Activated B cell treated with CpG ODN at 0.5 μM for 24 hours (primary cell): ENCODE data around the gene FARS2. TPM values are rescaled to one million over a fixed set of nuclear protein-coding genes. Genes with fewer than 3 reads are reported as not detected.

Experiments
- ATAC-seq: fragments of 200-7000 bp; cut with Tn5 transposase; one replicate; pipeline ENCODE4 v1.10.0; 2021; ENCODE audit warnings: low read depth, mild to moderate bottlenecking, moderate library complexity
- CTCF ChIA-PET: fragments of 350-600 bp; sonication (Branson Sonifier 250); formaldehyde crosslinking; loops from one replicate; lab custom pipeline; 2021; ENCODE audit warnings: antibody characterized with exemption; lab: Charles Lee
- POLR2A ChIA-PET: fragments of 350-600 bp; sonication (Branson Sonifier 250); formaldehyde crosslinking; loops from one replicate; lab custom pipeline; 2021; ENCODE audit warnings: antibody characterized with exemption; lab: Charles Lee
- DNase-seq: peaks from one replicate; pipeline ENCODE4 v3.0.0; 2022
- H3K27ac Mint-ChIP-seq: one replicate; pipeline ENCODE4 v1.8.0; 2020; ENCODE audit warnings: mixed read lengths
- H3K27me3 Mint-ChIP-seq: one replicate; pipeline ENCODE4 v1.8.0; 2021; ENCODE audit warnings: mixed read lengths
- H3K36me3 Mint-ChIP-seq: one replicate; pipeline ENCODE4 v1.8.0; 2021; ENCODE audit warnings: low read depth, mixed read lengths
- H3K4me1 Mint-ChIP-seq: one replicate; pipeline ENCODE4 v1.8.0; 2021; ENCODE audit warnings: mixed read lengths
- H3K4me3 Mint-ChIP-seq: one replicate; pipeline ENCODE4 v1.8.0; 2020; ENCODE audit warnings: mild to moderate bottlenecking, mixed read lengths
- H3K9me3 Mint-ChIP-seq: one replicate; pipeline ENCODE4 v1.8.0; 2020; ENCODE audit warnings: mixed read lengths
- CTCF ChIP-seq: fragments of 200-600 bp; IDR thresholded peaks from one replicate; pipeline ENCODE4 v1.8.0; 2022; ENCODE audit warnings: antibody characterized with exemption, mild to moderate bottlenecking
- intact Hi-C: fragments of 100-400 bp; cut with micrococcal nuclease; formaldehyde crosslinking; loops from one replicate; pipeline ENCODE4 v1.15.1; 2024
- total RNA-seq: library from RNA; stranded (reverse); gene quantifications from 2 replicates; pipeline ENCODE4 v1.2.3, GENCODE V29; 2022

FARS2 gene
- total RNA-seq, 1 donor from 2014 or later: 32.7 TPM

- Mint-ChIP-seq H3K27me3 (no peaks in the 10 kb centered on the region), H3K4me3 (no peak overlapping the region), H3K4me1 (peaks cover 13% of the 10 kb centered on the region), H3K9me3 (no peaks in the 10 kb centered on the region), H3K27ac (no peak overlapping the region), H3K36me3 (peaks cover 7% of the 10 kb centered on the region)
- DNase-seq: no peak
- TF ChIP-seq CTCF: no peak
- intact Hi-C loops: no loop called here
- POLR2A ChIA-PET: no interaction called here
- no peak for ATAC-seq
- CTCF ChIA-PET: no interaction called here
Observed at GRCh38 chr6:5424726-5425125, 163.4 kb downstream of the FARS2 start.

- no peak for ATAC-seq
- intact Hi-C loops: no loop called here
Observed at GRCh38 chr6:5425267-5425666, 164.0 kb downstream of the FARS2 start.

GRCh38 chr6:5425797-5426196 is 164.5 kb downstream of the FARS2 start:
- CTCF ChIA-PET: no interaction called here
- no peak for DNase-seq

More at GRCh38 chr6:5425267-5425666, 164.0 kb downstream of the FARS2 start:
- Mint-ChIP-seq H3K27ac (no peak overlapping the region), H3K4me3 (no peak overlapping the region), H3K4me1 (peaks cover 13% of the 10 kb centered on the region), H3K27me3 (no peaks in the 10 kb centered on the region), H3K36me3 (peaks cover 5% of the 10 kb centered on the region), H3K9me3 (no peaks in the 10 kb centered on the region)
- no peak for TF ChIP-seq CTCF
- no peak for DNase-seq
- ChIA-PET CTCF (no interaction called here), POLR2A (no interaction called here)

GRCh38 chr6:5427586-5427985 is 166.3 kb downstream of the FARS2 start:
- CTCF ChIA-PET: no interaction called here
- no peak overlapping the region for H3K27ac Mint-ChIP-seq

More at GRCh38 chr6:5425797-5426196, 164.5 kb downstream of the FARS2 start:
- Mint-ChIP-seq H3K9me3 (no peaks in the 10 kb centered on the region), H3K27ac (no peak overlapping the region), H3K4me3 (no peak overlapping the region), H3K4me1 (peaks cover 13% of the 10 kb centered on the region), H3K27me3 (no peaks in the 10 kb centered on the region), H3K36me3 (peaks cover 7% of the 10 kb centered on the region)
- TF ChIP-seq CTCF: no peak
- intact Hi-C loops: no loop called here
- POLR2A ChIA-PET: no interaction called here
- no peak for ATAC-seq

GRCh38 chr6:5433324-5433723 is 172.0 kb downstream of the FARS2 start:
- DNase-seq: no peak
- Mint-ChIP-seq H3K4me1 (no peaks in the 10 kb centered on the region), H3K9me3 (peaks cover 17% of the 10 kb centered on the region), H3K27ac (no peak overlapping the region), H3K27me3 (no peaks in the 10 kb centered on the region), H3K4me3 (no peak overlapping the region), H3K36me3 (peaks cover 55% of the 10 kb centered on the region)
- POLR2A ChIA-PET: no interaction called here
- intact Hi-C loops: no loop called here
- no peak for ATAC-seq
- CTCF ChIA-PET: no interaction called here
- TF ChIP-seq CTCF: no peak

More at GRCh38 chr6:5427586-5427985, 166.3 kb downstream of the FARS2 start:
- H3K27me3 Mint-ChIP-seq: no peaks in the 10 kb centered on the region
- H3K4me3 Mint-ChIP-seq: no peak overlapping the region
- peaks cover 12% of the 10 kb centered on the region for H3K36me3 Mint-ChIP-seq
- ATAC-seq (no peak), DNase-seq (no peak)
- no peaks in the 10 kb centered on the region for H3K9me3 Mint-ChIP-seq
- peaks cover 6% of the 10 kb centered on the region for H3K4me1 Mint-ChIP-seq
- TF ChIP-seq CTCF: no peak
- intact Hi-C loops: no loop called here
- POLR2A ChIA-PET: no interaction called here
